GM23338 (cell line): ENCODE measurements around the gene TIMM29. TPM values are rescaled to one million over a fixed set of nuclear protein-coding genes. Genes with fewer than 3 reads are reported as not detected.

ENCODE experiments used
- ATAC-seq: fragments of 200-7000 bp; cut with Tn5 transposase; 3 replicates; pipeline ENCODE4 v1.9.1; 2020
- DNase-seq: peaks from one replicate; pipeline ENCODE4 v3.0.0-alpha.2; 2015; ENCODE audit warnings: low spot score
- H2AFZ ChIP-seq: fragments of 200-600 bp; sonication (generic); 2 replicates; pipeline ENCODE4 v1.8.0; 2016; ENCODE audit warnings: antibody characterized with exemption, mild to moderate bottlenecking, moderate library complexity
- H3F3A ChIP-seq: fragments of 200-600 bp; sonication (generic); replicated peaks from 2 replicates; pipeline ENCODE4 v1.8.0; 2017; ENCODE audit warnings: antibody characterized with exemption, mixed run types, low read depth
- H3K27ac ChIP-seq: fragments of 200-600 bp; sonication (generic); 2 replicates; pipeline ENCODE4 v1.6.1; 2016; ENCODE audit warnings: low read depth
- H3K27me3 ChIP-seq: fragments of 200-600 bp; sonication (generic); 2 replicates; pipeline ENCODE4 v1.8.0; 2016; ENCODE audit warnings: mild to moderate bottlenecking, mixed run types, moderate library complexity; ENCODE audit not compliant: insufficient read depth
- H3K36me3 ChIP-seq: fragments of 200-600 bp; sonication (generic); 2 replicates; pipeline ENCODE4 v1.8.0; 2016; ENCODE audit warnings: mild to moderate bottlenecking; ENCODE audit not compliant: insufficient read depth
- H3K4me1 ChIP-seq: fragments of 200-600 bp; sonication (generic); 2 replicates; pipeline ENCODE4 v1.8.0; 2016; ENCODE audit warnings: mild to moderate bottlenecking, moderate library complexity; ENCODE audit not compliant: insufficient read depth
- H3K4me2 ChIP-seq: fragments of 200-600 bp; sonication (generic); 2 replicates; pipeline ENCODE4 v1.7.1; 2017; ENCODE audit warnings: mixed run types
- H3K4me3 ChIP-seq: fragments of 200-600 bp; sonication (generic); 2 replicates; pipeline ENCODE4 v1.6.1; 2016; ENCODE audit warnings: mixed run types
- H3K79me2 ChIP-seq: fragments of 200-600 bp; sonication (generic); replicated peaks from 2 replicates; pipeline ENCODE4 v1.8.0; 2017; ENCODE audit warnings: mild to moderate bottlenecking; ENCODE audit not compliant: insufficient read depth
- H3K9me2 ChIP-seq: fragments of 200-600 bp; sonication (generic); 2 replicates; pipeline ENCODE4 v1.8.0; 2017; ENCODE audit not compliant: insufficient read depth
- H4K20me1 ChIP-seq: fragments of 200-600 bp; sonication (generic); replicated peaks from 2 replicates; pipeline ENCODE4 v1.8.0; 2017; ENCODE audit warnings: mild to moderate bottlenecking; ENCODE audit not compliant: insufficient read depth
- H3K27ac Mint-ChIP-seq: 2 replicates; pipeline ENCODE4 v1.8.0; 2020; ENCODE audit warnings: inconsistent platforms, mild to moderate bottlenecking, moderate library complexity, mixed read lengths
- H3K27me3 Mint-ChIP-seq: 3 replicates; pipeline ENCODE4 v1.8.0; 2022; ENCODE audit warnings: low read depth, mild to moderate bottlenecking, moderate library complexity, mixed read lengths, inconsistent platforms; ENCODE audit not compliant: insufficient read depth, poor library complexity
- H3K36me3 Mint-ChIP-seq: 3 replicates; pipeline ENCODE4 v1.8.0; 2021; ENCODE audit warnings: low read depth, mild to moderate bottlenecking, inconsistent platforms, moderate library complexity, mixed read lengths
- H3K4me1 Mint-ChIP-seq: 3 replicates; pipeline ENCODE4 v1.8.0; 2020; ENCODE audit warnings: mild to moderate bottlenecking, inconsistent platforms, mixed read lengths
- H3K4me3 Mint-ChIP-seq: 3 replicates; pipeline ENCODE4 v1.8.0; 2021; ENCODE audit warnings: moderate library complexity, mild to moderate bottlenecking, inconsistent platforms, mixed read lengths
- H3K9me3 Mint-ChIP-seq: 3 replicates; pipeline ENCODE4 v1.8.0; 2020; ENCODE audit warnings: moderate library complexity, mild to moderate bottlenecking, inconsistent platforms, mixed read lengths
- CREB1 ChIP-seq: fragments of 250-450 bp; sonication (Bioruptor Pico); IDR thresholded peaks from 2 replicates; pipeline ENCODE4 v1.5.0; 2020; ENCODE audit warnings: low read depth, mild to moderate bottlenecking, moderate library complexity
- CTCF ChIP-seq, 2 experiments: fragments of 200-600 bp in 1 of 2; sonication (generic) in 1 of 2; conservative IDR thresholded peaks; 2 replicates each; pipeline versions ENCODE4 v1.5.1 to v1.6.1; 2016 to 2017; ENCODE audit warnings: antibody characterized with exemption in 2 of 2, low read depth in 2 of 2, mild to moderate bottlenecking in 2 of 2, moderate library complexity in 1 of 2
- ETS1 ChIP-seq: IDR thresholded peaks from 2 replicates; pipeline ENCODE4 v1.6.1; 2016; ENCODE audit warnings: antibody characterized with exemption
- EZH2 ChIP-seq: fragments of 200-600 bp; sonication (generic); IDR thresholded peaks from one replicate; pipeline ENCODE4 v1.8.0; 2017; ENCODE audit warnings: antibody characterized with exemption, mild to moderate bottlenecking, low read depth; ENCODE audit not compliant: unreplicated experiment
- EZH2phosphoT487 ChIP-seq: fragments of 200-600 bp; sonication (generic); IDR thresholded peaks from one replicate; pipeline ENCODE4 v1.8.1; 2018; ENCODE audit warnings: antibody characterized with exemption; ENCODE audit not compliant: unreplicated experiment
- JUNB ChIP-seq: IDR thresholded peaks from one replicate; pipeline ENCODE4 v1.6.1; 2016; ENCODE audit warnings: antibody characterized with exemption; ENCODE audit not compliant: unreplicated experiment
- NANOG ChIP-seq: IDR thresholded peaks from 2 replicates; pipeline ENCODE4 v1.6.1; 2016; ENCODE audit warnings: antibody characterized with exemption, borderline replicate concordance
- POLR2AphosphoS5 ChIP-seq: IDR thresholded peaks from 2 replicates; pipeline ENCODE4 v1.6.1; 2016; ENCODE audit warnings: antibody characterized with exemption, low read depth
- REST ChIP-seq: IDR thresholded peaks from one replicate; pipeline ENCODE4 v1.6.1; 2018; ENCODE audit warnings: antibody characterized with exemption; ENCODE audit not compliant: unreplicated experiment
- STAT1 ChIP-seq: IDR thresholded peaks from one replicate; pipeline ENCODE4 v1.6.1; 2016; ENCODE audit warnings: antibody characterized with exemption; ENCODE audit not compliant: unreplicated experiment
- ZNF114 ChIP-seq: fragments of 250-450 bp; sonication (Bioruptor Pico); IDR thresholded peaks from 2 replicates; pipeline ENCODE4 v1.5.0; 2020; ENCODE audit warnings: mild to moderate bottlenecking, moderate library complexity
- ZNF331 ChIP-seq: fragments of 250-450 bp; sonication (Bioruptor Pico); IDR thresholded peaks from 2 replicates; pipeline ENCODE4 v1.5.0; 2020; ENCODE audit warnings: low read depth, mild to moderate bottlenecking, moderate library complexity
- polyA plus RNA-seq: library from polyadenylated mRNA; unstranded; fragments of >200 nt; fragmentation: Nextera tagmentation; extraction: Ambion mirVana; gene quantifications from 2 replicates; pipeline ENCODE4 v1.2.1, GENCODE V29; 2016
- total RNA-seq: library from RNA; depleted of rRNA; stranded (reverse); fragments of >200 nt; shearing (Covaris generic); gene quantifications from 2 replicates; pipeline ENCODE4 v1.2.3, GENCODE V29; 2014

The TIMM29 gene
- total and polyA plus RNA-seq, 2 experiments from 2014 or later: 24.1 to 60.7 TPM

- no peaks in the 10 kb centered on the region for H3K9me3 Mint-ChIP-seq
- peak overlapping the region; percentile 32 for H3K4me3 Mint-ChIP-seq
- H3K4me1 Mint-ChIP-seq: peaks cover 63% of the 10 kb centered on the region
- H3F3A ChIP-seq: peaks cover 38% of the 10 kb centered on the region
- no peak overlapping the region for H2AFZ ChIP-seq
- peak overlapping the region; percentile 37; the same call in 1 of the 2 replicates for H3K4me3 ChIP-seq
- H3K9me2 ChIP-seq: no peaks in the 10 kb centered on the region; the same call in 1 of the 2 replicates
- peak overlapping the region; percentile 87 for H3K27ac Mint-ChIP-seq
- peaks cover 63% of the 10 kb centered on the region for H3K4me1 ChIP-seq
- H3K36me3 ChIP-seq: no peaks in the 10 kb centered on the region
- peaks cover 21% of the 10 kb centered on the region for H3K27me3 Mint-ChIP-seq
- TF ChIP-seq STAT1: no peak
- no peak for TF ChIP-seq ETS1
- no peak for TF ChIP-seq POLR2AphosphoS5
- no peak for TF ChIP-seq EZH2
- TF ChIP-seq ZNF331: no peak
- no peak for TF ChIP-seq CTCF (conservative IDR thresholded peaks at IDR 0.05; ENCODE audit: low read depth in 2 of 2)
- no peak for TF ChIP-seq NANOG
- TF ChIP-seq CREB1 (CRISPR knock-in tag): no peak
- no peak for TF ChIP-seq JUNB
- TF ChIP-seq ZNF114 (CRISPR knock-in tag): no peak
- TF ChIP-seq REST: no peak
- TF ChIP-seq EZH2phosphoT487: no peak
- peaks cover 5% of the 10 kb centered on the region; the same call in 1 of the 2 replicates for H4K20me1 ChIP-seq
- peak overlapping the region; percentile 11 for H3K27ac ChIP-seq
- no peaks in the 10 kb centered on the region for H3K27me3 ChIP-seq
- peak; percentile 9 for ATAC-seq
- peaks cover 95% of the 10 kb centered on the region for H3K79me2 ChIP-seq
- peak; percentile 58 for DNase-seq
- peaks cover 11% of the 10 kb centered on the region for H3K36me3 Mint-ChIP-seq
- H3K4me2 ChIP-seq: peak overlapping the region; percentile 75
These were observed 47.1 kb upstream of the TIMM29 start for GRCh38 chr19:10881403-10882107.
